ENCODE measurements around the gene TBC1D19. TPM values are rescaled to one million over a fixed set of nuclear protein-coding genes. Genes with fewer than 3 reads are reported as not detected.

Gene TBC1D19
- total and polyA plus RNA-seq, 2 of the 4 experiments (the other 2 are of a cell fraction) = 9.9 to 17.6 TPM

DNA sequence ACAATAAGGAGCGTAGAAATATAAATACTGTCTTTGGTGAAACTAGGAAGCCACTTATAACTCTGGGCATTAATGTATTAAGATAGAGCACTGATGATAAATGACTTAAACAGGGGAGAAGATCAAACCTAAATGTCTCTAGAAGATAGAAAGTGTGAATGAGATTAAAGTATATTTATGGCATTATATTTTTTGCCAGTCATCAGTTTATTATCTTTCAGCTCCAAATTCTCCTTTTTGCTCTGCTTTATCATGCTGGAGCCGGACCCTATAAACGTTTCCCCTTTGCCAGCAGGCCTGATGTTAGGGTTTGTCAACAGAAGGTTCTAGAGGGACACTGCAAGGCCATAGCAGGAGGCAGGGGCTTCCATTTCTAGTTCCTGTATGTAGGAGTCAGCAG, 76.4 kb downstream of the TBC1D19 start:
- Histone ChIP-seq H3K4me1 (ENCODE audit: control insufficient read depth, insufficient read depth, low read length) (no peaks in the 10 kb centered on the region), H3K27ac (ENCODE audit: insufficient read depth, low read length) (no peak overlapping the region), H2BK20ac (ENCODE audit: low read depth, low read length) (no peak overlapping the region), H3K9me3 (ENCODE audit: control insufficient read depth, insufficient read depth, low read length) (no peaks in the 10 kb centered on the region), H3K4me3 (ENCODE audit: insufficient read depth, low read depth, low read length) (no peak overlapping the region), H3K79me1 (ENCODE audit: low read depth in 1 of 2, low read length in 2 of 2) (no peaks in the 10 kb centered on the region), H3K9me1 (ENCODE audit: insufficient read depth, low read length) (no peaks in the 10 kb centered on the region), H3K23ac (ENCODE audit: low read depth, low read length) (no peak overlapping the region), H4K91ac (ENCODE audit: insufficient read depth, low read depth, low read length) (no peak overlapping the region), H4K5ac (ENCODE audit: low read depth, low read length) (no peak overlapping the region), H2BK15ac (ENCODE audit: low read depth, low read length) (no peak overlapping the region), H2AFZ (replicated peaks; ENCODE audit: low read length, poor library complexity) (no peak overlapping the region), H2BK120ac (ENCODE audit: low read depth, low read length) (no peak overlapping the region), H3K4me2 (ENCODE audit: low read depth, low read length) (no peak overlapping the region), H3K27me3 (ENCODE audit: control insufficient read depth, insufficient read depth, low read length) (no peaks in the 10 kb centered on the region), H3K18ac (ENCODE audit: low read depth, low read length) (no peak overlapping the region), H3K14ac (replicated peaks; ENCODE audit: low read depth, low read length) (no peak overlapping the region), H4K8ac (ENCODE audit: low read depth in 2 of 2, low read length in 2 of 2) (no peak overlapping the region), H2AK5ac (ENCODE audit: low read depth, low read length) (no peak overlapping the region), H3K36me3 (ENCODE audit: control insufficient read depth, insufficient read depth, low read length) (peaks cover 3% of the 10 kb centered on the region), H3K56ac (ENCODE audit: extremely low read depth, insufficient read depth, low read length) (no peak overlapping the region), H3K4ac (ENCODE audit: low read depth, low read length) (no peak overlapping the region), H2AK9ac (replicated peaks; ENCODE audit: low read depth, low read length, poor library complexity) (no peak overlapping the region), H2BK5ac (ENCODE audit: low read depth, low read length, poor library complexity, severe bottlenecking) (no peak overlapping the region), H3K9ac (ENCODE audit: low read depth, low read length) (no peak overlapping the region), H4K20me1 (ENCODE audit: insufficient read depth, low read length) (no peaks in the 10 kb centered on the region)
- in situ Hi-C loops (cut with MboI; ENCODE audit: low sequenced_read_pairs) (no loop called here), intact Hi-C loops (cut with micrococcal nuclease) (no loop called here), dilution Hi-C loops (cut with HindIII; ENCODE audit: low sequenced_read_pairs, unreplicated experiment) (no loop called here)
- DNase-seq (no peak), ATAC-seq (ENCODE audit: low read depth) (no peak)
- ChIA-PET CTCF (no interaction called here), POLR2A (ENCODE audit: unreplicated experiment) (no interaction called here)
- no CpG with 5 or more reads among the region's 3 CpGs for WGBS, 2 experiments (ENCODE audit: extremely low coverage in 2 of 2, insufficient read length in 1 of 2)
- BruUV-seq (replicated peaks) = no TSS peak
- TF ChIP-seq NFE2L2 (IDR thresholded peaks at IDR 0.05; ENCODE audit: low read depth, low read length) = no peak
- no peak for TF ChIP-seq FOS (IDR thresholded peaks at IDR 0.05; ENCODE audit: low read depth, low read length)
- no peak for TF ChIP-seq POLR2A (IDR thresholded peaks at IDR 0.05; ENCODE audit: low read depth, low read length)
- no peak for TF ChIP-seq SMC3 (IDR thresholded peaks at IDR 0.05; ENCODE audit: low read depth, low read length)
- TF ChIP-seq, protein P1, sequence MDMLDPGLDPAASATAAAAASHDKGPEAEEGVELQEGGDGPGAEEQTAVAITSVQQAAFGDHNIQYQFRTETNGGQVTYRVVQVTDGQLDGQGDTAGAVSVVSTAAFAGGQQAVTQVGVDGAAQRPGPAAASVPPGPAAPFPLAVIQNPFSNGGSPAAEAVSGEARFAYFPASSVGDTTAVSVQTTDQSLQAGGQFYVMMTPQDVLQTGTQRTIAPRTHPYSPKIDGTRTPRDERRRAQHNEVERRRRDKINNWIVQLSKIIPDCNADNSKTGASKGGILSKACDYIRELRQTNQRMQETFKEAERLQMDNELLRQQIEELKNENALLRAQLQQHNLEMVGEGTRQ (IDR thresholded peaks at IDR 0.05; ENCODE audit: low read depth, low read length) = no peak
- no peak for TF ChIP-seq MAZ (IDR thresholded peaks at IDR 0.05; ENCODE audit: borderline replicate concordance, low read depth, low read length)
- TF ChIP-seq RAD21 (IDR thresholded peaks at IDR 0.05; ENCODE audit: low read length) = no peak
- no peak for TF ChIP-seq BHLHE40 (IDR thresholded peaks at IDR 0.05; ENCODE audit: low read depth, low read length)
- TF ChIP-seq RCOR1 (IDR thresholded peaks at IDR 0.05; ENCODE audit: insufficient replicate concordance, low read length) = no peak
- no peak for TF ChIP-seq RFX5 (IDR thresholded peaks at IDR 0.05; ENCODE audit: low read depth, low read length)
- TF ChIP-seq CHD1 (IDR thresholded peaks at IDR 0.05; ENCODE audit: low read depth, low read length) = no peak

All from IMR-90 (cell line).